ENCODE measurements around the gene NUTM2G.
"Not testable (repeated sequence)": the region's sequence is repeated elsewhere in the genome, so short reads cannot be mapped to it uniquely, and the experiment has no call there.

Gene NUTM2G

GRCh38 chr9:96949346-96949745, 20.7 kb downstream of the NUTM2G start:
- not testable (repeated sequence) for DNase-seq

GRCh38 chr9:96950539-96950938, 21.9 kb downstream of the NUTM2G start:
- not testable (repeated sequence) for DNase-seq

- not testable (repeated sequence) for DNase-seq
These were observed 38.9 kb downstream of the NUTM2G start for GRCh38 chr9:96967591-96967990.

DNA sequence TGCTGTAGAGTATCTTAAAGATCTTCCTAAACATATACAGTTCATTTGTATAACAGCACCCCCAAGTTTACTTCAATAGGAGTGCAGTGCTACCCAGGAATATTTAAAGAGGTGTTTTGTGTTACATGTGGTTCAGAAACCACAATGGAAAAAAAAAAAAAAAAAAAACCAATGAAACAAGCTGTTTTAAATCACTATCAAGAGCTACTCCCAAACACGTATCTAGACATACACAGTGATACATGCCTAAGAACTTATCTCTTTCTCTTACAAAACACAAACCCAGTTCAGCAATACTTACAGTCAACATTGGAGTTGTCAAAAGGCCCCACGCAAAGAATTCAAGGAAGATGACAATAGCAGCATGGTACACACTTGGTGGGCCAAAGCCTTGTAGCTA, 43.9 kb downstream of the NUTM2G start:
- DNase-seq, result not testable (repeated sequence)

GRCh38 chr9:96974037-96974436, 45.4 kb downstream of the NUTM2G start:
- not testable (repeated sequence) for DNase-seq

DNA sequence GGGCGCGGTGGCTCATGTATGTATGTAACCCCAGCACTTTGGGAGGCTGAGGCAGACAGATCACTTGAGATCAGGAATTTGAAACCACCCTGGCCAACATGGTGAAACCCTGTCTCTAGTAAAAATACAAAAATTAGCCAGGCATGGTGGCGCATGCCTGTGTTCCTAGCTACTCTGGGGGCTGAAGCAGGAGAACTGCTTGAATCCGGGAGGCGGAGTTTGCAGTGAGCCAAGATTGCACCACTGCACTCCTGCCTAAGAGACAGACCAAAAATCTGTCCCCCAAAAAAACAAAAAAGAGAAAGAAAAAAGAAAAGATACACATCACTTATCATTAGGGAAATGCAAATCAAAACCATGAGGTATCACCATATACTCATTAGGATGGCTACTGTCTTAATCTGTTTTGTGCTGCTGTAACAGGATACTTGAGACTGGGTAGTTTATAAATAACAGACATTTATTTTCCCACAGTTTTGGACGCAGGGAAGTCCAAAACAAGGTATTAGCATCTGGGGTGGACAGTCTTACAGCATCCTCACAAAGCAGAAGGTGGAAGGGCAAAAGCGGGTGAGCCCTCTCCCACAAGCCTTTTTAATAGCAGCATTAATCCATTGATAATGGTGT, 55.0 kb downstream of the NUTM2G start:
- DNase-seq, result not testable (repeated sequence)

- not testable (repeated sequence) for DNase-seq
These were observed 55.5 kb downstream of the NUTM2G start for GRCh38 chr9:96984139-96984538.

- not testable (repeated sequence) for DNase-seq
These were observed 56.2 kb downstream of the NUTM2G start for GRCh38 chr9:96984887-96985286.
